Measurements from ENCODE around the gene INCA1.

DNA sequence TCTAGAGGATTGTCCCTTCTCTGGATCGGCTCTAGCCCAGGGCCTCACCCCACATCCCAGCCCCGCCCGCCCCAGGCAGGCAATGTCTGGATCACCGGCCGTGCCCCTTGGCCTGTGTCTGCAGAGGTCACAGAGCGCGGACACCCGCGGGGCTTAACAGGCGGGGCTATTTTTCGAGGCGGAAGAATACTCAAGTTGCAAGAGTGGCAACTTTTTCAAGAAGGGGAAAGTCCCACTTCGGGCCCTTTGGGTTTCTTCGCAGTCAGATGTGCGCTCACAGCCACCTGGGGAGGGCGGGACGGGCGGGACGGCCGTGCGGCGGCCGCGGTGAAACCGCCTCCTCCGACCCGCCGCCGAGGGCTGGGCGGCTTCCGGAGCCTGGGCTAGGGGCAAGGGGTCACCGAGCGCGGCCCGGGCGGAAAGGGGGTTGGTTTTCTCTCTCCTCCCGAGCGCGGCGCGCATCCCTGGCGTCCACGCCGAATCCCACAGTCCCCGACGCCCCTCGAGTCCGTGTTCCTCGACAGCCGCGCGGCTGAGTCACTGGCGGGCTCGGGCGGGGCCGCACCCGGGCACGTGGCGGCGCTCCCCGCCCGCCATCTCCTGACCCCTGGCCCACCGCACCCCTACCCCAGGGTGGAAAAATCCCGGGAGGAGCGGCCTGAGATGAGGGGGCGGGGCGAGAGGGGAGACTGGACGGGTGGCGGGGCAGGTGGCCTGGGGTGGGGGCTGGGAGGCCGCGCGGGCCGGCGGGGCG is 47.8 kb downstream of the INCA1 start:
- TF ChIP-seq, protein P1, sequence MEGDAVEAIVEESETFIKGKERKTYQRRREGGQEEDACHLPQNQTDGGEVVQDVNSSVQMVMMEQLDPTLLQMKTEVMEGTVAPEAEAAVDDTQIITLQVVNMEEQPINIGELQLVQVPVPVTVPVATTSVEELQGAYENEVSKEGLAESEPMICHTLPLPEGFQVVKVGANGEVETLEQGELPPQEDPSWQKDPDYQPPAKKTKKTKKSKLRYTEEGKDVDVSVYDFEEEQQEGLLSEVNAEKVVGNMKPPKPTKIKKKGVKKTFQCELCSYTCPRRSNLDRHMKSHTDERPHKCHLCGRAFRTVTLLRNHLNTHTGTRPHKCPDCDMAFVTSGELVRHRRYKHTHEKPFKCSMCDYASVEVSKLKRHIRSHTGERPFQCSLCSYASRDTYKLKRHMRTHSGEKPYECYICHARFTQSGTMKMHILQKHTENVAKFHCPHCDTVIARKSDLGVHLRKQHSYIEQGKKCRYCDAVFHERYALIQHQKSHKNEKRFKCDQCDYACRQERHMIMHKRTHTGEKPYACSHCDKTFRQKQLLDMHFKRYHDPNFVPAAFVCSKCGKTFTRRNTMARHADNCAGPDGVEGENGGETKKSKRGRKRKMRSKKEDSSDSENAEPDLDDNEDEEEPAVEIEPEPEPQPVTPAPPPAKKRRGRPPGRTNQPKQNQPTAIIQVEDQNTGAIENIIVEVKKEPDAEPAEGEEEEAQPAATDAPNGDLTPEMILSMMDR (IDR thresholded peaks at IDR 0.05; ENCODE audit: poor library complexity), result no peak
- TF ChIP-seq EZH2phosphoT487 (IDR thresholded peaks at IDR 0.05; ENCODE audit: low read depth, severe bottlenecking, unreplicated experiment), result no peak
- TF ChIP-seq EZH2 (IDR thresholded peaks at IDR 0.05; ENCODE audit: borderline replicate concordance), result no peak

Data from hepatocyte (in vitro differentiated cells).